Adrenal gland (tissue), 12 donors: Measurements from ENCODE around the gene IL18BP. TPM values are rescaled to one million over a fixed set of nuclear protein-coding genes. Genes with fewer than 3 reads are reported as not detected.

Experiments used
- DNase-seq, 7 donors: peaks; one replicate each; pipeline ENCODE4 v3.0.0-alpha.2; 2019 to 2020
- H3K27ac ChIP-seq, 5 donors: fragments of 200-600 bp; sonication (generic) in 4 of 5; 1 replicate in 3 of 5; 2 replicates in 2 of 5; pipeline versions ENCODE4 v1.5.1 to v1.8.0; 2016 to 2020; ENCODE audit warnings: mild to moderate bottlenecking in 1 of 5
- H3K27me3 ChIP-seq: fragments of 200-600 bp; 2 replicates; pipeline ENCODE4 v1.8.0; 2021
- H3K36me3 ChIP-seq, 2 donors: fragments of 200-600 bp; replicated peaks in 1 of 2; 1 replicate in 1 of 2; 2 replicates in 1 of 2; pipeline versions ENCODE4 v1.5.1 to v1.8.0; 2018 to 2022
- H3K4me1 ChIP-seq, 2 donors: fragments of 200-600 bp; replicated peaks in 1 of 2; 1 replicate in 1 of 2; 2 replicates in 1 of 2; pipeline versions ENCODE4 v1.5.1 to v1.8.0; 2018 to 2021
- H3K4me3 ChIP-seq, 4 donors: fragments of 200-600 bp; sonication (generic) in 3 of 4; one replicate each; pipeline ENCODE4 v1.5.1; 2016 to 2018
- H3K9me3 ChIP-seq, 3 donors: fragments of 200-600 bp; sonication (generic) in 1 of 3; replicated peaks in 1 of 3; 1 replicate in 2 of 3; 2 replicates in 1 of 3; pipeline versions ENCODE4 v1.5.1 to v1.8.0; 2016 to 2021
- POLR2A ChIP-seq, 2 donors: fragments of 450-650 bp; IDR thresholded peaks; one replicate each; pipeline ENCODE4 v1.6.1; 2017; ENCODE audit warnings: antibody characterized with exemption in 2 of 2, mild to moderate bottlenecking in 2 of 2, moderate library complexity in 1 of 2
- WGBS, 4 donors: extraction: QIAGEN DNeasy Blood & Tissue Kit in 2 of 4; methylation state at CpG; one replicate each; pipeline versions ENCODE4 v1.1.5 to v1.1.7; 2013 to 2017; 5-methylcytosine and 5-hydroxymethylcytosine counted together
- intact Hi-C, 2 donors: fragments of 100-400 bp; cut with DNase I; formaldehyde crosslinking; loops; one replicate each; pipeline versions ENCODE4 v1.14.1 to v1.15.0; 2022 to 2023
- polyA plus RNA-seq, 3 donors: library from polyadenylated mRNA; stranded (reverse); fragments of 200-250 nt in 2 of 3; fragments of 350-450 nt in 1 of 3; fragmentation: Illumina TruSeq in 1 of 3; extraction: RNeasy Lipid Tissue Mini Kit (QIAGEN cat#74804) in 1 of 3; gene quantifications; one replicate each; pipeline ENCODE4 v1.2.3, GENCODE V29; 2013 to 2014
- total RNA-seq, 9 donors: library from RNA; depleted of rRNA in 4 of 9; stranded (reverse); fragments of >200 nt in 4 of 9; fragments of 120-200 nt in 1 of 9; fragmentation: NEBNext Ultra II Directional in 1 of 9; extraction: Animal tissue kit (Norgen Biotek cat#: 25700) in 1 of 9; gene quantifications; one replicate each; pipeline versions ENCODE4 v1.1.0 to v1.2.4, GENCODE V29; 2013 to 2023
- TF ChIP-seq, protein P1 (sequence below), 6 experiments: fragments of 450-650 bp in 4 of 6; fragments of 200-600 bp in 2 of 6; sonication (generic) in 1 of 6; IDR thresholded peaks; 1 replicate in 5 of 6; 2 replicates in 1 of 6; pipeline versions ENCODE4 v1.5.1 to v1.8.0; 2016 to 2021; ENCODE audit warnings: antibody characterized with exemption in 6 of 6, mild to moderate bottlenecking in 2 of 6, moderate library complexity in 1 of 6
- donor health status: healthy with polysubstance abuse.
- donor health status: Bipolar disorder and iron deficiency.
- donor health status: DM: yes; HTN: yes; CAD: no.
- donor health status: DM: no; HTN: no; CAD: no.
- donor health status: DM: no; HTN: no; CAD: no.
- donor health status: DM: yes; HTN: yes; CAD: no.

IL18BP gene
- total and polyA plus RNA-seq, 12 donors = 3.2 to 41.2 (median 11.4) TPM

GRCh38 chr11:72012897-72013721, 14.4 kb downstream of the IL18BP start:
- peak; percentile 62 to 85 (median 82) for DNase-seq
- WGBS, 4 donors = 35 to 56% (median 43%) methylated on average over 19 to 33 of the region's 33 CpGs
- intact Hi-C loops = loop anchor here in 1 of 2 donors (10.0 kb wide), 1 partner anchor 222 kb away; no protein-coding TSS in a partner anchor
- peaks cover 0 to 100% of the 10 kb centered on the region in 2 donors for H3K36me3 ChIP-seq
- peak overlapping the region in 4 of 5 donors; percentile 21 to 75 (median 52) for H3K27ac ChIP-seq
- no peaks in the 10 kb centered on the region for H3K27me3 ChIP-seq
- no peak overlapping the region for H3K4me3 ChIP-seq
- no peaks in the 10 kb centered on the region for H3K9me3 ChIP-seq
- TF ChIP-seq, protein P1, sequence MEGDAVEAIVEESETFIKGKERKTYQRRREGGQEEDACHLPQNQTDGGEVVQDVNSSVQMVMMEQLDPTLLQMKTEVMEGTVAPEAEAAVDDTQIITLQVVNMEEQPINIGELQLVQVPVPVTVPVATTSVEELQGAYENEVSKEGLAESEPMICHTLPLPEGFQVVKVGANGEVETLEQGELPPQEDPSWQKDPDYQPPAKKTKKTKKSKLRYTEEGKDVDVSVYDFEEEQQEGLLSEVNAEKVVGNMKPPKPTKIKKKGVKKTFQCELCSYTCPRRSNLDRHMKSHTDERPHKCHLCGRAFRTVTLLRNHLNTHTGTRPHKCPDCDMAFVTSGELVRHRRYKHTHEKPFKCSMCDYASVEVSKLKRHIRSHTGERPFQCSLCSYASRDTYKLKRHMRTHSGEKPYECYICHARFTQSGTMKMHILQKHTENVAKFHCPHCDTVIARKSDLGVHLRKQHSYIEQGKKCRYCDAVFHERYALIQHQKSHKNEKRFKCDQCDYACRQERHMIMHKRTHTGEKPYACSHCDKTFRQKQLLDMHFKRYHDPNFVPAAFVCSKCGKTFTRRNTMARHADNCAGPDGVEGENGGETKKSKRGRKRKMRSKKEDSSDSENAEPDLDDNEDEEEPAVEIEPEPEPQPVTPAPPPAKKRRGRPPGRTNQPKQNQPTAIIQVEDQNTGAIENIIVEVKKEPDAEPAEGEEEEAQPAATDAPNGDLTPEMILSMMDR (IDR thresholded peaks at IDR 0.05) = peak in 3 of 6 experiments; percentile 10 to 19 (median 18)
- TF ChIP-seq POLR2A (IDR thresholded peaks at IDR 0.05) = peak in 1 of 2 donors; percentile 14
- H3K4me1 ChIP-seq = peaks cover 21% of the 10 kb centered on the region in 2 donors

- Histone ChIP-seq H3K27ac (peak overlapping the region in 4 of 5 donors; percentile 21 to 75 (median 52)), H3K4me1 (peaks cover 21% of the 10 kb centered on the region in 2 donors), H3K4me3 (no peak overlapping the region), H3K9me3 (no peaks in the 10 kb centered on the region), H3K36me3 (peaks cover 0 to 100% of the 10 kb centered on the region in 2 donors), H3K27me3 (no peaks in the 10 kb centered on the region)
- WGBS, 4 donors = 52 to 69% (median 61%) methylated on average over 33 to 38 of the region's 38 CpGs
- peak in 4 of 7 donors; percentile 40 to 56 (median 50) for DNase-seq
- intact Hi-C loops = loop anchor here in 1 of 2 donors (10.0 kb wide), 1 partner anchor 221 kb away; no protein-coding TSS in a partner anchor
- TF ChIP-seq, protein P1 (IDR thresholded peaks at IDR 0.05) = no peak
- no peak for TF ChIP-seq POLR2A (IDR thresholded peaks at IDR 0.05)
These were observed 15.3 kb downstream of the IL18BP start for GRCh38 chr11:72013765-72014711.

GRCh38 chr11:72014761-72015320, 16.1 kb downstream of the IL18BP start:
- DNase-seq = peak in 2 of 7 donors; percentile 10 to 54
- intact Hi-C loops = loop anchor here in 1 of 2 donors (10.0 kb wide), 1 partner anchor 220 kb away; no protein-coding TSS in a partner anchor
- peaks cover 21% of the 10 kb centered on the region in 2 donors for H3K4me1 ChIP-seq
- H3K27me3 ChIP-seq = no peaks in the 10 kb centered on the region
- TF ChIP-seq, protein P1 (IDR thresholded peaks at IDR 0.05) = no peak
- TF ChIP-seq POLR2A (IDR thresholded peaks at IDR 0.05) = no peak
- no peaks in the 10 kb centered on the region for H3K9me3 ChIP-seq
- H3K4me3 ChIP-seq = no peak overlapping the region
- peak overlapping the region in 2 of 5 donors; percentile 58 to 75 for H3K27ac ChIP-seq
- WGBS, 4 donors = 79 to 82% (median 80%) methylated on average over 14 to 16 of the region's 16 CpGs
- H3K36me3 ChIP-seq = peaks cover 0 to 100% of the 10 kb centered on the region in 2 donors
